HepG2 (cell line): Measurements from ENCODE around the gene CHCHD5. TPM values are rescaled to one million over a fixed set of nuclear protein-coding genes. Genes with fewer than 3 reads are reported as not detected.

ENCODE experiments used
- AGO1 ChIP-seq: fragments of 200-400 bp; formaldehyde crosslinking; IDR thresholded peaks from 2 replicates; pipeline ENCODE4 v1.6.1; 2017; ENCODE audit warnings: mild to moderate bottlenecking, low read depth, low read length, moderate library complexity; ENCODE audit not compliant: poor library complexity, severe bottlenecking
- ATAD3A ChIP-seq: sonication (generic); formaldehyde crosslinking; IDR thresholded peaks from 2 replicates; pipeline ENCODE4 v1.4.0; 2020; ENCODE audit warnings: missing genetic modification reagents
- CHCHD3 ChIP-seq: sonication (generic); formaldehyde crosslinking; IDR thresholded peaks from 2 replicates; pipeline ENCODE4 v1.8.0; 2022; ENCODE audit warnings: mild to moderate bottlenecking, missing genetic modification reagents, moderate library complexity
- HDAC6 ChIP-seq: fragments of 200-600 bp; sonication (generic); IDR thresholded peaks from 2 replicates; pipeline ENCODE4 v1.7.0; 2017; ENCODE audit warnings: mild to moderate bottlenecking, antibody characterized with exemption, low read length, low read depth
- JDP2 ChIP-seq: sonication (generic); formaldehyde crosslinking; IDR thresholded peaks from 2 replicates; pipeline ENCODE4 v1.8.1; 2022; ENCODE audit warnings: missing genetic modification reagents, borderline replicate concordance
- KLF16 ChIP-seq, 2 experiments: sonication (generic) in 1 of 2; formaldehyde crosslinking in 1 of 2; IDR thresholded peaks; 2 replicates each; pipeline versions ENCODE4 v1.6.1 to v1.8.0; 2016 to 2023; ENCODE audit warnings: missing genetic modification reagents in 2 of 2, missing compliant biosample characterization in 1 of 2
- PITX1 ChIP-seq: sonication (generic); formaldehyde crosslinking; IDR thresholded peaks from 2 replicates; pipeline ENCODE4 v1.5.1; 2020; ENCODE audit warnings: mild to moderate bottlenecking, missing genetic modification reagents
- SKI ChIP-seq: fragments of 450-650 bp; IDR thresholded peaks from one replicate; pipeline ENCODE4 v1.6.1; 2018; ENCODE audit warnings: mild to moderate bottlenecking; ENCODE audit not compliant: partially characterized antibody
- TP53 ChIP-seq: sonication (generic); formaldehyde crosslinking; conservative IDR thresholded peaks from 2 replicates; pipeline ENCODE4 v1.4.0; 2020; ENCODE audit warnings: missing genetic modification reagents
- ZNF160 ChIP-seq: sonication (generic); formaldehyde crosslinking; IDR thresholded peaks from 2 replicates; pipeline ENCODE4 v1.8.0; 2022; ENCODE audit warnings: mild to moderate bottlenecking, inconsistent platforms, missing genetic modification reagents
- ZNF205 ChIP-seq: IDR thresholded peaks from 2 replicates; pipeline ENCODE4 v1.6.1; 2018; ENCODE audit warnings: missing biosample characterization, missing genetic modification reagents
- ZNF317 ChIP-seq: sonication (generic); formaldehyde crosslinking; IDR thresholded peaks from 2 replicates; pipeline ENCODE4 v1.5.0; 2020; ENCODE audit warnings: mild to moderate bottlenecking, missing genetic modification reagents
- ZNF674 ChIP-seq: sonication (generic); formaldehyde crosslinking; IDR thresholded peaks from 2 replicates; pipeline ENCODE4 v1.5.0; 2020; ENCODE audit warnings: low read depth, mild to moderate bottlenecking, missing genetic modification reagents
- ZSCAN31 ChIP-seq: sonication (generic); formaldehyde crosslinking; IDR thresholded peaks from 2 replicates; pipeline ENCODE4 v1.5.0; 2020; ENCODE audit warnings: low read depth, mild to moderate bottlenecking, missing genetic modification reagents
- polyA plus RNA-seq, 8 experiments: library from polyadenylated mRNA; depleted of rRNA in 3 of 8; stranded (reverse) in 7 of 8; unstranded in 1 of 8; fragments of >200 nt; fragmentation: Illumina TruSeq in 4 of 8; extraction: Trizol in 4 of 8; gene quantifications; 2 replicates each; pipeline versions ENCODE4 v1.2.1 to v1.2.3, GENCODE V29; 2011 to 2016; ENCODE audit warnings: low read depth in 4 of 8, missing spikeins in 1 of 8, mixed read lengths in 1 of 8; ENCODE audit not compliant: insufficient read depth in 1 of 8
- total RNA-seq, 5 experiments: library from RNA; depleted of rRNA; stranded (reverse); fragments of >200 nt; fragmentation: Illumina TruSeq; extraction: Trizol; gene quantifications; 2 replicates each; pipeline ENCODE4 v1.2.3, GENCODE V29; 2016; ENCODE audit warnings: low read depth in 1 of 5
- TF ChIP-seq, protein P1 (sequence below): sonication (generic); formaldehyde crosslinking; IDR thresholded peaks from 2 replicates; pipeline ENCODE4 v1.5.1; 2020; ENCODE audit warnings: mild to moderate bottlenecking, moderate library complexity, missing genetic modification reagents
- TF ChIP-seq, protein P2 (sequence below): sonication (generic); formaldehyde crosslinking; IDR thresholded peaks from 2 replicates; pipeline ENCODE4 v1.4.0; 2020; ENCODE audit warnings: low read depth, missing genetic modification reagents
- TF ChIP-seq, protein P3 (sequence below): sonication (generic); formaldehyde crosslinking; IDR thresholded peaks from 2 replicates; pipeline ENCODE4 v1.4.0; 2020; ENCODE audit warnings: missing genetic modification reagents, borderline replicate concordance
- TF ChIP-seq, protein P4 (sequence below): sonication (generic); formaldehyde crosslinking; IDR thresholded peaks from 2 replicates; pipeline ENCODE4 v1.4.0; 2020; ENCODE audit warnings: mild to moderate bottlenecking, low read depth, missing genetic modification reagents

CHCHD5 gene
- total and polyA plus RNA-seq, 2 of the 13 experiments (the other 11 are each of a cell fraction or from before 2014, with no cell fraction given), result 19.0 to 23.9 TPM

DNA sequence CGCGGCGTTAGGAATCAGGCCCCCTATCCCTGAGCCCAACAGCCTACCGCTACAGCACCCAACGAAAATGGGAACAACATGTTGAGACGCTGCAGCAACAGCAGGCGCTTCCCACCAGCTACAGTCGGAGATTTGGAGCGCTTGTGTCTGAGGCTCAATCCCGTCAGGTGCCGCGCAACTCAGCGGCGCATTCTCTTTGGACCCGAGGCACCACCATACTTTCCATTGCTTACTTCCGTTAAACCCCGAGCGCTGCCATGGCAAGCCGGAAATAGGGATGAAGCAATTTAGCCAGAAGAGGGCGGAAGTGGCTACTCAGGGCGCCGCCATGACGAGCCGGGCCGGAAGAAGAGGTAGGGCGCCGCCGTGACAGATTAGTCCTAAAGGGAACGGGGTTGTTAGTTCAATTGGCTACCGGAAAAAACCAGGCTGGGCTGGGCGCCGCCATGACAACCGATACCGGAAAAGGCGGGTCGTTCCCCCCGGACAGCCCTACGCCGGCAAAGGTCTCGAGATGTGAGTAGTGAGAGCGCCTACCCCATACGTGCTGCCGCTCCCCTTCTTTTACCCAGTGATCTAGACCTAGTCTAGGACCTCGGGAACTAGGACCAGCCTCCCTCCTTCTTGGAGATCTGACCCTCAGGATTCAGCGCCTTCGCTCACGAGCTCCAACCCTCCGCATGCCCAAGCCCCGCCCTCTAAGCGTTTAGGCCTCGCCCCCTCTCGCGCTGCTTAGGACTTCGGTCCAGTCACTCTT, at the start of gene CHCHD5 (continued):
- TF ChIP-seq, protein P1, sequence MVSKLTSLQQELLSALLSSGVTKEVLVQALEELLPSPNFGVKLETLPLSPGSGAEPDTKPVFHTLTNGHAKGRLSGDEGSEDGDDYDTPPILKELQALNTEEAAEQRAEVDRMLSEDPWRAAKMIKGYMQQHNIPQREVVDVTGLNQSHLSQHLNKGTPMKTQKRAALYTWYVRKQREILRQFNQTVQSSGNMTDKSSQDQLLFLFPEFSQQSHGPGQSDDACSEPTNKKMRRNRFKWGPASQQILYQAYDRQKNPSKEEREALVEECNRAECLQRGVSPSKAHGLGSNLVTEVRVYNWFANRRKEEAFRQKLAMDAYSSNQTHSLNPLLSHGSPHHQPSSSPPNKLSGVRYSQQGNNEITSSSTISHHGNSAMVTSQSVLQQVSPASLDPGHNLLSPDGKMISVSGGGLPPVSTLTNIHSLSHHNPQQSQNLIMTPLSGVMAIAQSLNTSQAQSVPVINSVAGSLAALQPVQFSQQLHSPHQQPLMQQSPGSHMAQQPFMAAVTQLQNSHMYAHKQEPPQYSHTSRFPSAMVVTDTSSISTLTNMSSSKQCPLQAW (CRISPR knock-in tag), result peak; percentile 93
- TF ChIP-seq ZSCAN31 (CRISPR knock-in tag) (peak; percentile 90), ZNF205 (peak; percentile 47; the same call in 1 of the 2 replicates), PITX1 (peak; percentile 57), TP53 (CRISPR knock-in tag) (0 out of 2 replicates have a peak, but pooled peaks have one; percentile 43), ZNF160 (CRISPR knock-in tag) (no peak), AGO1 (peak; percentile 71), ATAD3A (0 out of 2 replicates have a peak, but pooled peaks have one; percentile 30), KLF16 (CRISPR knock-in tag; IDR thresholded peaks at IDR 0.05) (peak in 1 of 2 experiments; percentile 88; a peak in 2 of 4 replicates), ZNF317 (CRISPR knock-in tag) (peak; percentile 84), JDP2 (CRISPR knock-in tag) (no peak), ZNF674 (CRISPR knock-in tag) (0 out of 2 replicates have a peak, but pooled peaks have one; percentile 81), CHCHD3 (CRISPR knock-in tag) (no peak; the same call in 1 of the 2 replicates), SKI (peak; percentile 33), HDAC6 (no peak)
- TF ChIP-seq, protein P2, sequence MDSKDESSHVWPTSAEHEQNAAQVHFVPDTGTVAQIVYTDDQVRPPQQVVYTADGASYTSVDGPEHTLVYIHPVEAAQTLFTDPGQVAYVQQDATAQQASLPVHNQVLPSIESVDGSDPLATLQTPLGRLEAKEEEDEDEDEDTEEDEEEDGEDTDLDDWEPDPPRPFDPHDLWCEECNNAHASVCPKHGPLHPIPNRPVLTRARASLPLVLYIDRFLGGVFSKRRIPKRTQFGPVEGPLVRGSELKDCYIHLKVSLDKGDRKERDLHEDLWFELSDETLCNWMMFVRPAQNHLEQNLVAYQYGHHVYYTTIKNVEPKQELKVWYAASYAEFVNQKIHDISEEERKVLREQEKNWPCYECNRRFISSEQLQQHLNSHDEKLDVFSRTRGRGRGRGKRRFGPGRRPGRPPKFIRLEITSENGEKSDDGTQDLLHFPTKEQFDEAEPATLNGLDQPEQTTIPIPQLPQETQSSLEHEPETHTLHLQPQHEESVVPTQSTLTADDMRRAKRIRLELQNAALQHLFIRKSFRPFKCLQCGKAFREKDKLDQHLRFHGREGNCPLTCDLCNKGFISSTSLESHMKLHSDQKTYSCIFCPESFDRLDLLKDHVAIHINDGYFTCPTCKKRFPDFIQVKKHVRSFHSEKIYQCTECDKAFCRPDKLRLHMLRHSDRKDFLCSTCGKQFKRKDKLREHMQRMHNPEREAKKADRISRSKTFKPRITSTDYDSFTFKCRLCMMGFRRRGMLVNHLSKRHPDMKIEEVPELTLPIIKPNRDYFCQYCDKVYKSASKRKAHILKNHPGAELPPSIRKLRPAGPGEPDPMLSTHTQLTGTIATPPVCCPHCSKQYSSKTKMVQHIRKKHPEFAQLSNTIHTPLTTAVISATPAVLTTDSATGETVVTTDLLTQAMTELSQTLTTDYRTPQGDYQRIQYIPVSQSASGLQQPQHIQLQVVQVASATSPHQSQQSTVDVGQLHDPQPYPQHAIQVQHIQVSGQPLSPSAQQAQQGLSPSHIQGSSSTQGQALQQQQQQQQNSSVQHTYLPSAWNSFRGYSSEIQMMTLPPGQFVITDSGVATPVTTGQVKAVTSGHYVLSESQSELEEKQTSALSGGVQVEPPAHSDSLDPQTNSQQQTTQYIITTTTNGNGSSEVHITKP, result peak; percentile 40; the same call in 1 of the 2 replicates
- TF ChIP-seq, protein P3, sequence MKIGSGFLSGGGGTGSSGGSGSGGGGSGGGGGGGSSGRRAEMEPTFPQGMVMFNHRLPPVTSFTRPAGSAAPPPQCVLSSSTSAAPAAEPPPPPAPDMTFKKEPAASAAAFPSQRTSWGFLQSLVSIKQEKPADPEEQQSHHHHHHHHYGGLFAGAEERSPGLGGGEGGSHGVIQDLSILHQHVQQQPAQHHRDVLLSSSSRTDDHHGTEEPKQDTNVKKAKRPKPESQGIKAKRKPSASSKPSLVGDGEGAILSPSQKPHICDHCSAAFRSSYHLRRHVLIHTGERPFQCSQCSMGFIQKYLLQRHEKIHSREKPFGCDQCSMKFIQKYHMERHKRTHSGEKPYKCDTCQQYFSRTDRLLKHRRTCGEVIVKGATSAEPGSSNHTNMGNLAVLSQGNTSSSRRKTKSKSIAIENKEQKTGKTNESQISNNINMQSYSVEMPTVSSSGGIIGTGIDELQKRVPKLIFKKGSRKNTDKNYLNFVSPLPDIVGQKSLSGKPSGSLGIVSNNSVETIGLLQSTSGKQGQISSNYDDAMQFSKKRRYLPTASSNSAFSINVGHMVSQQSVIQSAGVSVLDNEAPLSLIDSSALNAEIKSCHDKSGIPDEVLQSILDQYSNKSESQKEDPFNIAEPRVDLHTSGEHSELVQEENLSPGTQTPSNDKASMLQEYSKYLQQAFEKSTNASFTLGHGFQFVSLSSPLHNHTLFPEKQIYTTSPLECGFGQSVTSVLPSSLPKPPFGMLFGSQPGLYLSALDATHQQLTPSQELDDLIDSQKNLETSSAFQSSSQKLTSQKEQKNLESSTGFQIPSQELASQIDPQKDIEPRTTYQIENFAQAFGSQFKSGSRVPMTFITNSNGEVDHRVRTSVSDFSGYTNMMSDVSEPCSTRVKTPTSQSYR, result no peak
- TF ChIP-seq, protein P4, sequence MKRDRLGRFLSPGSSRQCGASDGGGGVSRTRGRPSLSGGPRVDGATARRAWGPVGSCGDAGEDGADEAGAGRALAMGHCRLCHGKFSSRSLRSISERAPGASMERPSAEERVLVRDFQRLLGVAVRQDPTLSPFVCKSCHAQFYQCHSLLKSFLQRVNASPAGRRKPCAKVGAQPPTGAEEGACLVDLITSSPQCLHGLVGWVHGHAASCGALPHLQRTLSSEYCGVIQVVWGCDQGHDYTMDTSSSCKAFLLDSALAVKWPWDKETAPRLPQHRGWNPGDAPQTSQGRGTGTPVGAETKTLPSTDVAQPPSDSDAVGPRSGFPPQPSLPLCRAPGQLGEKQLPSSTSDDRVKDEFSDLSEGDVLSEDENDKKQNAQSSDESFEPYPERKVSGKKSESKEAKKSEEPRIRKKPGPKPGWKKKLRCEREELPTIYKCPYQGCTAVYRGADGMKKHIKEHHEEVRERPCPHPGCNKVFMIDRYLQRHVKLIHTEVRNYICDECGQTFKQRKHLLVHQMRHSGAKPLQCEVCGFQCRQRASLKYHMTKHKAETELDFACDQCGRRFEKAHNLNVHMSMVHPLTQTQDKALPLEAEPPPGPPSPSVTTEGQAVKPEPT (CRISPR knock-in tag), result peak; percentile 91; the same call in 1 of the 2 replicates
